Gastroesophageal sphincter (tissue), 4 donors: ENCODE data around the gene WDR31. TPM values are rescaled to one million over a fixed set of nuclear protein-coding genes. Genes with fewer than 3 reads are reported as not detected.
"Not testable (repeated sequence)": the region's sequence is repeated elsewhere in the genome, so short reads cannot be mapped to it uniquely, and the experiment has no call there.

Experiments used
- ATAC-seq: fragments of 150-250 bp; one replicate; pipeline ENCODE4 v1.9.1; 2016; ENCODE audit warnings: mild to moderate bottlenecking, moderate library complexity
- H3K27ac ChIP-seq, 4 donors: fragments of 200-600 bp; sonication (generic) in 3 of 4; 1 replicate in 3 of 4; 2 replicates in 1 of 4; pipeline ENCODE4 v1.5.1; 2016 to 2019
- H3K27me3 ChIP-seq: fragments of 200-600 bp; sonication (generic); one replicate; pipeline ENCODE4 v1.5.1; 2019
- H3K36me3 ChIP-seq, 2 donors: fragments of 200-600 bp; sonication (generic); one replicate each; pipeline ENCODE4 v1.5.1; 2019; ENCODE audit warnings: control low read depth in 1 of 2
- H3K4me1 ChIP-seq, 3 donors: fragments of 200-600 bp; sonication (generic); 1 replicate in 2 of 3; 2 replicates in 1 of 3; pipeline ENCODE4 v1.5.1; 2016 to 2019; ENCODE audit warnings: control low read depth in 2 of 3
- H3K4me3 ChIP-seq, 2 donors: fragments of 200-600 bp; sonication (generic); one replicate each; pipeline ENCODE4 v1.5.1; 2019; ENCODE audit warnings: mild to moderate bottlenecking in 1 of 2, moderate library complexity in 1 of 2
- H3K9me3 ChIP-seq, 3 donors: fragments of 200-600 bp; sonication (generic); one replicate each; pipeline ENCODE4 v1.5.1; 2017 to 2019; ENCODE audit warnings: control low read depth in 2 of 3
- EP300 ChIP-seq: sonication (generic); formaldehyde crosslinking; IDR thresholded peaks from one replicate; pipeline ENCODE4 v1.6.1; 2017; ENCODE audit warnings: antibody characterized with exemption, mild to moderate bottlenecking
- POLR2A ChIP-seq, 2 donors: fragments of 450-650 bp; IDR thresholded peaks; one replicate each; pipeline ENCODE4 v1.6.1; 2017; ENCODE audit warnings: antibody characterized with exemption in 2 of 2, mild to moderate bottlenecking in 2 of 2, moderate library complexity in 1 of 2
- POLR2AphosphoS5 ChIP-seq: sonication (generic); formaldehyde crosslinking; IDR thresholded peaks from one replicate; pipeline ENCODE4 v1.6.1; 2017; ENCODE audit warnings: antibody characterized with exemption
- WGBS, 2 donors: methylation state at CpG; one replicate each; pipeline ENCODE4 v1.1.5; 2018; ENCODE audit warnings: low coverage in 1 of 2; 5-methylcytosine and 5-hydroxymethylcytosine counted together
- total RNA-seq, 4 donors: library from RNA; depleted of rRNA; stranded (reverse); fragments of >200 nt; gene quantifications; one replicate each; pipeline ENCODE4 v1.1.0, GENCODE V29; 2016
- TF ChIP-seq, protein P1 (sequence below), 4 experiments: fragments of 200-600 bp in 2 of 4; fragments of 450-650 bp in 2 of 4; sonication (generic) in 1 of 4; IDR thresholded peaks; one replicate each; pipeline ENCODE4 v1.5.1; 2017 to 2019; ENCODE audit warnings: antibody characterized with exemption in 4 of 4, mild to moderate bottlenecking in 2 of 4, moderate library complexity in 2 of 4

The WDR31 gene
- total RNA-seq, 4 donors from 2014 or later: 1.2 to 2.8 (median 2.3) TPM

GRCh38 chr9:113298924-113299770 is 40.9 kb downstream of the WDR31 start:
- TF ChIP-seq POLR2AphosphoS5: no peak
- TF ChIP-seq POLR2A (IDR thresholded peaks at IDR 0.05): no peak
- no peak for TF ChIP-seq EP300
- TF ChIP-seq, protein P1, sequence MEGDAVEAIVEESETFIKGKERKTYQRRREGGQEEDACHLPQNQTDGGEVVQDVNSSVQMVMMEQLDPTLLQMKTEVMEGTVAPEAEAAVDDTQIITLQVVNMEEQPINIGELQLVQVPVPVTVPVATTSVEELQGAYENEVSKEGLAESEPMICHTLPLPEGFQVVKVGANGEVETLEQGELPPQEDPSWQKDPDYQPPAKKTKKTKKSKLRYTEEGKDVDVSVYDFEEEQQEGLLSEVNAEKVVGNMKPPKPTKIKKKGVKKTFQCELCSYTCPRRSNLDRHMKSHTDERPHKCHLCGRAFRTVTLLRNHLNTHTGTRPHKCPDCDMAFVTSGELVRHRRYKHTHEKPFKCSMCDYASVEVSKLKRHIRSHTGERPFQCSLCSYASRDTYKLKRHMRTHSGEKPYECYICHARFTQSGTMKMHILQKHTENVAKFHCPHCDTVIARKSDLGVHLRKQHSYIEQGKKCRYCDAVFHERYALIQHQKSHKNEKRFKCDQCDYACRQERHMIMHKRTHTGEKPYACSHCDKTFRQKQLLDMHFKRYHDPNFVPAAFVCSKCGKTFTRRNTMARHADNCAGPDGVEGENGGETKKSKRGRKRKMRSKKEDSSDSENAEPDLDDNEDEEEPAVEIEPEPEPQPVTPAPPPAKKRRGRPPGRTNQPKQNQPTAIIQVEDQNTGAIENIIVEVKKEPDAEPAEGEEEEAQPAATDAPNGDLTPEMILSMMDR (IDR thresholded peaks at IDR 0.05): no peak
- Histone ChIP-seq H3K27me3 (peaks cover 7% of the 10 kb centered on the region), H3K4me3 (no peak overlapping the region), H3K4me1 (no peaks in the 10 kb centered on the region), H3K9me3 (no peaks in the 10 kb centered on the region), H3K27ac (no peak overlapping the region), H3K36me3 (peaks cover 0 to under 1% of the 10 kb centered on the region in 2 donors)
- 75 to 97% methylated on average over 4 to 6 of the region's 15 CpGs for WGBS, 2 donors
- no peak for ATAC-seq

- Histone ChIP-seq H3K27ac (no peak overlapping the region), H3K4me1 (no peaks in the 10 kb centered on the region), H3K4me3 (no peak overlapping the region), H3K9me3 (no peaks in the 10 kb centered on the region), H3K27me3 (no peaks in the 10 kb centered on the region), H3K36me3 (peaks cover 0 to 9% of the 10 kb centered on the region in 2 donors)
- 94% methylated on average over 3 of the region's 8 CpGs; no CpG with 5 or more reads in 1 of the 2 donors for WGBS, 2 donors
- TF ChIP-seq, protein P1 (IDR thresholded peaks at IDR 0.05): no peak
- no peak for TF ChIP-seq EP300
- TF ChIP-seq POLR2AphosphoS5: no peak
- no peak for TF ChIP-seq POLR2A (IDR thresholded peaks at IDR 0.05)
- ATAC-seq: no peak
These were observed 41.8 kb downstream of the WDR31 start for GRCh38 chr9:113298311-113298710.

GRCh38 chr9:113296796-113297558 is 43.1 kb downstream of the WDR31 start:
- H3K4me3 ChIP-seq: no peak overlapping the region
- no peak for TF ChIP-seq POLR2A (IDR thresholded peaks at IDR 0.05)
- TF ChIP-seq EP300: no peak
- no peak for TF ChIP-seq POLR2AphosphoS5
- TF ChIP-seq, protein P1 (IDR thresholded peaks at IDR 0.05): no peak
- WGBS, 2 donors: 51 to 79% methylated on average over 3 to 8 of the region's 9 CpGs
- H3K9me3 ChIP-seq: no peaks in the 10 kb centered on the region
- ATAC-seq: no peak
- H3K27me3 ChIP-seq: no peaks in the 10 kb centered on the region
- H3K36me3 ChIP-seq: peaks cover 0 to 22% of the 10 kb centered on the region in 2 donors
- H3K4me1 ChIP-seq: no peaks in the 10 kb centered on the region
- H3K27ac ChIP-seq: no peak overlapping the region

DNA sequence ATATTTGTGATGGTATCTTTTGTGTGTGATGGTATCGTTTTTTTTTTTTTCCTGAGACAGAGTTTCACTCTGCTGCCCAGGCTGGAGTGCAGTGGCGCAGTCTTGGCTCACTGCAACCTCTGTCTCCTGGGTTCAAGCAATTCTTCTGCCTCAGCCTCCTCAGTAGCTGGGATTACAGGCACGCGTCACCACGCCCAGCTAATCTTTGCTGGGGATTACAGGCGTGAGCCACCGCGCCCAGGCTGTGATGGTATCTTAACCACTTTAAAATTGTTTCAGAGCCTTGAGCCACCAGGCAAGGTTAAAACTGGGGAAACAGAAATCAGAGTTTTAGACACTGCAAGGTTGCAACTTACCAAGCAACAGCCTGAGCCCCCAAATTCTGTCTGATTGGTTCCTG is 43.8 kb downstream of the WDR31 start:
- not testable (repeated sequence) for H3K4me1 ChIP-seq

GRCh38 chr9:113293285-113293878 is 46.7 kb downstream of the WDR31 start:
- Histone ChIP-seq H3K9me3 (no peaks in the 10 kb centered on the region), H3K4me1 (no peaks in the 10 kb centered on the region), H3K27me3 (no peaks in the 10 kb centered on the region), H3K36me3 (peaks cover 8 to 58% of the 10 kb centered on the region in 2 donors), H3K4me3 (no peak overlapping the region), H3K27ac (no peak overlapping the region)
- TF ChIP-seq, protein P1 (IDR thresholded peaks at IDR 0.05): no peak
- TF ChIP-seq POLR2A (IDR thresholded peaks at IDR 0.05): no peak
- no peak for TF ChIP-seq EP300
- no peak for TF ChIP-seq POLR2AphosphoS5
- 91 to 92% methylated on average over 7 of the region's 7 CpGs for WGBS, 2 donors
- no peak for ATAC-seq

More for the DNA sequence above, 43.8 kb downstream of the WDR31 start:
- H3K36me3 ChIP-seq: peaks cover 0 to 29% of the 10 kb centered on the region in 2 donors
- not testable (repeated sequence) for H3K9me3 ChIP-seq, H3K27ac ChIP-seq, H3K4me3 ChIP-seq, H3K27me3 ChIP-seq, ATAC-seq
- 93% methylated on average over 3 to 4 of the region's 8 CpGs for WGBS, 2 donors
